ENCODE data around the gene LPCAT2. TPM values are rescaled to one million over a fixed set of nuclear protein-coding genes. Genes with fewer than 3 reads are reported as not detected.

The LPCAT2 gene
- total RNA-seq, 1 experiment from 2014 or later: 7.1 TPM

DNA sequence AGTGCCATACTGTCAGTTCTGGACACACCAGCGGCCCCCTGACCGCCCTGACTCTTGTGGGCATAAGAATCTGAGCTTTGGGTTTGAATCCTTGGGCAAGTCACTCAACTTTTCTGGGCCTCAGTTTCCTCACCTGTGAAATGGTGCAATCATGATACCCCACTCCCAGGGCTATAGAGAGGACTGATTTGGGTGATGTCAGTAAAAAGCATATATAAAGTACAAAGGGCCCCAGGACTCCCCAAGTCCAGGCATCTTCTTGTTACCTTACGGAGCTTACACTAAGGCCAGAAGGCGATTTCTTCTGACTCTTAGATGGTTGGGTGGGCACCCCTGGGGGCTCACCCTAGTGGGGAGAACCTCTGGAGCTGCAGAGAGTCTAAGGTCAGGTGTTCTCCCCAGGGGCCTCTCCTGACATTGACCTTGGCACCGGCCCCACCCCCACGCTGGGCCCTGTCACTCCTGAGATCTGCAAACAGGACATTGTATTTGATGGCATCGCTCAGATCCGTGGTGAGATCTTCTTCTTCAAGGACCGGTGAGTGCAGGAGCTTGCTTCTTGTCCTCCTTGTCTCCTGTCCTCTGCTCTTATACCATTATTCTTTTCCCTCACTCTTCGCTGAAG lies 16.0 kb upstream of the LPCAT2 start:
- H3K9me3 Mint-ChIP-seq: no peaks in the 10 kb centered on the region
- CTCF ChIA-PET: interaction anchor here (1.2 to 1.4 kb wide), 2 partner anchors 9 to 28 kb away, joined by 6 read pairs; no protein-coding TSS in a partner anchor
- ATAC-seq: no peak
- peaks cover 12% of the 10 kb centered on the region for H3K36me3 Mint-ChIP-seq
- H3K4me3 Mint-ChIP-seq: no peak overlapping the region
- peaks cover 14% of the 10 kb centered on the region for H3K4me1 Mint-ChIP-seq
- no peak for DNase-seq (ENCODE audit: low spot score)
- H3K27ac Mint-ChIP-seq: no peak overlapping the region
- no peaks in the 10 kb centered on the region for H3K27me3 Mint-ChIP-seq (ENCODE audit: low read depth)
- no peak for TF ChIP-seq ZNF396 (CRISPR knock-in tag; IDR thresholded peaks at IDR 0.05; ENCODE audit: borderline replicate concordance)
- TF ChIP-seq ELF4 (CRISPR knock-in tag; IDR thresholded peaks at IDR 0.05; ENCODE audit: low read depth): no peak
- no peak for TF ChIP-seq ESRRA (CRISPR knock-in tag; IDR thresholded peaks at IDR 0.05; ENCODE audit: borderline replicate concordance)
- POLR2A ChIA-PET: no interaction called here

DNA sequence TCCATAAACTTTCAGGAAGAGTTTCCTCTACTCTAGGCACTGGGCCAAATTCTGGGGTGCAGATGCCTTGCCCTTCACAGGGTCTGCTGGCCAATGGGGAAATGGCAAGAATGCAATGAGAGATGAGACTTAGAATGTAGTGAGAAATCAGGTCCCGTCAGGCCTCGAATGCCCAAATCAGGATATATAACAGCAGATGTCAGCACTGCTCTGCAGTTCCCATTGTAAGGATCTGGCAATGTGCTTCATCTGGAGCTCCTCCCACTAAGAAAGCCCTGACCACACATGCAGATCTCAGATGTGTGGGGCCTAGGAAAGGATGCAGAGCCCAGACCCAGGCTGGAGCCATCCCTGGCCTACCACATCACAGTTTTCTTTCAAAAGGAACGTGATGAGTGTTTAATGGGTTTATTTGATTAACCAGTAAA lies 13.9 kb upstream of the LPCAT2 start:
- 0 out of 2 replicates have a peak overlapping the region, but pooled peaks have one; percentile 30 for H3K27ac Mint-ChIP-seq
- CTCF ChIA-PET: interaction anchor here (1.1 to 1.5 kb wide), 2 partner anchors 30 to 171 kb away, joined by 3 to 14 read pairs; partner anchors contain the start of gene IRX6

More for the DNA sequence above, 13.9 kb upstream of the LPCAT2 start:
- ATAC-seq (peak; percentile 81), DNase-seq (ENCODE audit: low spot score) (no peak)
- peaks cover 7% of the 10 kb centered on the region for H3K36me3 Mint-ChIP-seq
- H3K27me3 Mint-ChIP-seq (ENCODE audit: low read depth): no peaks in the 10 kb centered on the region
- H3K4me1 Mint-ChIP-seq: peaks cover 14% of the 10 kb centered on the region
- no peak overlapping the region for H3K4me3 Mint-ChIP-seq
- no peak for TF ChIP-seq KAT7 (CRISPR knock-in tag; IDR thresholded peaks at IDR 0.05; ENCODE audit: borderline replicate concordance)
- TF ChIP-seq FOXK1 (CRISPR knock-in tag; IDR thresholded peaks at IDR 0.05): no peak
- TF ChIP-seq HMGA2 (CRISPR knock-in tag; IDR thresholded peaks at IDR 0.05): no peak
- no peak for TF ChIP-seq CTCF (IDR thresholded peaks at IDR 0.05)
- TF ChIP-seq ATF2 (CRISPR knock-in tag; IDR thresholded peaks at IDR 0.05; ENCODE audit: borderline replicate concordance, low read depth): no peak
- TF ChIP-seq RELA (CRISPR knock-in tag; IDR thresholded peaks at IDR 0.05; ENCODE audit: borderline replicate concordance): no peak
- TF ChIP-seq, protein P1, sequence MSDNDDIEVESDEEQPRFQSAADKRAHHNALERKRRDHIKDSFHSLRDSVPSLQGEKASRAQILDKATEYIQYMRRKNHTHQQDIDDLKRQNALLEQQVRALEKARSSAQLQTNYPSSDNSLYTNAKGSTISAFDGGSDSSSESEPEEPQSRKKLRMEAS (CRISPR knock-in tag; IDR thresholded peaks at IDR 0.05): no peak
- no peak for TF ChIP-seq SMAD3 (CRISPR knock-in tag; IDR thresholded peaks at IDR 0.05; ENCODE audit: borderline replicate concordance)
- TF ChIP-seq HMGXB4 (CRISPR knock-in tag; IDR thresholded peaks at IDR 0.05): no peak
- TF ChIP-seq ZNF317 (CRISPR knock-in tag; IDR thresholded peaks at IDR 0.05; ENCODE audit: borderline replicate concordance, low read depth): no peak
- TF ChIP-seq, protein P2, sequence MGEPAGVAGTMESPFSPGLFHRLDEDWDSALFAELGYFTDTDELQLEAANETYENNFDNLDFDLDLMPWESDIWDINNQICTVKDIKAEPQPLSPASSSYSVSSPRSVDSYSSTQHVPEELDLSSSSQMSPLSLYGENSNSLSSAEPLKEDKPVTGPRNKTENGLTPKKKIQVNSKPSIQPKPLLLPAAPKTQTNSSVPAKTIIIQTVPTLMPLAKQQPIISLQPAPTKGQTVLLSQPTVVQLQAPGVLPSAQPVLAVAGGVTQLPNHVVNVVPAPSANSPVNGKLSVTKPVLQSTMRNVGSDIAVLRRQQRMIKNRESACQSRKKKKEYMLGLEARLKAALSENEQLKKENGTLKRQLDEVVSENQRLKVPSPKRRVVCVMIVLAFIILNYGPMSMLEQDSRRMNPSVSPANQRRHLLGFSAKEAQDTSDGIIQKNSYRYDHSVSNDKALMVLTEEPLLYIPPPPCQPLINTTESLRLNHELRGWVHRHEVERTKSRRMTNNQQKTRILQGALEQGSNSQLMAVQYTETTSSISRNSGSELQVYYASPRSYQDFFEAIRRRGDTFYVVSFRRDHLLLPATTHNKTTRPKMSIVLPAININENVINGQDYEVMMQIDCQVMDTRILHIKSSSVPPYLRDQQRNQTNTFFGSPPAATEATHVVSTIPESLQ (CRISPR knock-in tag; IDR thresholded peaks at IDR 0.05): no peak
- TF ChIP-seq NFYB (CRISPR knock-in tag; conservative IDR thresholded peaks at IDR 0.05; ENCODE audit: low read depth): no peak
- TF ChIP-seq, protein P3, sequence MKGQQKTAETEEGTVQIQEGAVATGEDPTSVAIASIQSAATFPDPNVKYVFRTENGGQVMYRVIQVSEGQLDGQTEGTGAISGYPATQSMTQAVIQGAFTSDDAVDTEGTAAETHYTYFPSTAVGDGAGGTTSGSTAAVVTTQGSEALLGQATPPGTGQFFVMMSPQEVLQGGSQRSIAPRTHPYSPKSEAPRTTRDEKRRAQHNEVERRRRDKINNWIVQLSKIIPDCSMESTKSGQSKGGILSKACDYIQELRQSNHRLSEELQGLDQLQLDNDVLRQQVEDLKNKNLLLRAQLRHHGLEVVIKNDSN (CRISPR knock-in tag; IDR thresholded peaks at IDR 0.05): no peak
- POLR2A ChIA-PET: no interaction called here
- H3K9me3 Mint-ChIP-seq: no peaks in the 10 kb centered on the region
